Testis (tissue), 3 donors: ENCODE data around the gene EOMES. TPM values are rescaled to one million over a fixed set of nuclear protein-coding genes. Genes with fewer than 3 reads are reported as not detected.
A peak's percentile ranks its signal among the peaks of the same experiment; 100 is the strongest.

Experiments
- DNase-seq: peaks from one replicate; pipeline ENCODE4 v3.0.0-alpha.2; 2019
- H3K27ac ChIP-seq, 2 donors: fragments of 200-600 bp; sonication (generic); one replicate each; pipeline ENCODE4 v1.5.1; 2019
- H3K27me3 ChIP-seq: fragments of 200-600 bp; sonication (generic); one replicate; pipeline ENCODE4 v1.5.1; 2019
- H3K36me3 ChIP-seq: fragments of 200-600 bp; sonication (generic); one replicate; pipeline ENCODE4 v1.5.1; 2017; ENCODE audit warnings: low read depth; ENCODE audit errors: missing control alignments
- H3K4me1 ChIP-seq: fragments of 200-600 bp; sonication (generic); one replicate; pipeline ENCODE4 v1.5.1; 2019
- H3K4me3 ChIP-seq, 2 donors: fragments of 200-600 bp; sonication (generic); one replicate each; pipeline ENCODE4 v1.5.1; 2017 to 2019
- H3K9me3 ChIP-seq: fragments of 200-600 bp; sonication (generic); one replicate; pipeline ENCODE4 v1.5.1; 2017
- POLR2A ChIP-seq: fragments of 450-650 bp; IDR thresholded peaks from one replicate; pipeline ENCODE4 v1.6.1; 2017; ENCODE audit warnings: antibody characterized with exemption, mild to moderate bottlenecking, moderate library complexity
- WGBS, 2 donors: methylation state at CpG; one replicate each; pipeline ENCODE4 v1.1.5; 2018; 5-methylcytosine and 5-hydroxymethylcytosine counted together
- intact Hi-C: fragments of 100-400 bp; cut with DNase I; formaldehyde crosslinking; loops from one replicate; pipeline ENCODE4 v1.15.1; 2023; ENCODE audit warnings: low total_unique reads
- polyA plus RNA-seq: library from polyadenylated mRNA; stranded (reverse); fragments of 350-450 nt; fragmentation: Illumina TruSeq; extraction: RNeasy Lipid Tissue Mini Kit (QIAGEN cat#74804); gene quantifications from one replicate; pipeline ENCODE4 v1.2.3, GENCODE V29; 2014; ENCODE audit warnings: low read depth, low replicate concordance; ENCODE audit not compliant: insufficient read depth
- total RNA-seq, 2 donors: library from RNA; depleted of rRNA; stranded (reverse); fragments of >200 nt; gene quantifications; one replicate each; pipeline ENCODE4 v1.2.3, GENCODE V29; 2016
- TF ChIP-seq, protein P1 (sequence below), 3 experiments: fragments of 450-650 bp in 2 of 3; fragments of 200-600 bp in 1 of 3; sonication (generic) in 1 of 3; IDR thresholded peaks; one replicate each; pipeline ENCODE4 v1.5.1; 2016 to 2019; ENCODE audit warnings: antibody characterized with exemption in 3 of 3, mild to moderate bottlenecking in 2 of 3, moderate library complexity in 1 of 3

Gene EOMES
- total and polyA plus RNA-seq, 3 donors from 2014 or later, result 0.71 to 0.93 (median 0.84) TPM

- no peaks in the 10 kb centered on the region for H3K27me3 ChIP-seq
- DNase-seq, result no peak
- 14 to 18% methylated on average over 6 of the region's 6 CpGs for WGBS, 2 donors
- intact Hi-C loops, result no loop called here
- no peaks in the 10 kb centered on the region for H3K36me3 ChIP-seq
- TF ChIP-seq, protein P1, sequence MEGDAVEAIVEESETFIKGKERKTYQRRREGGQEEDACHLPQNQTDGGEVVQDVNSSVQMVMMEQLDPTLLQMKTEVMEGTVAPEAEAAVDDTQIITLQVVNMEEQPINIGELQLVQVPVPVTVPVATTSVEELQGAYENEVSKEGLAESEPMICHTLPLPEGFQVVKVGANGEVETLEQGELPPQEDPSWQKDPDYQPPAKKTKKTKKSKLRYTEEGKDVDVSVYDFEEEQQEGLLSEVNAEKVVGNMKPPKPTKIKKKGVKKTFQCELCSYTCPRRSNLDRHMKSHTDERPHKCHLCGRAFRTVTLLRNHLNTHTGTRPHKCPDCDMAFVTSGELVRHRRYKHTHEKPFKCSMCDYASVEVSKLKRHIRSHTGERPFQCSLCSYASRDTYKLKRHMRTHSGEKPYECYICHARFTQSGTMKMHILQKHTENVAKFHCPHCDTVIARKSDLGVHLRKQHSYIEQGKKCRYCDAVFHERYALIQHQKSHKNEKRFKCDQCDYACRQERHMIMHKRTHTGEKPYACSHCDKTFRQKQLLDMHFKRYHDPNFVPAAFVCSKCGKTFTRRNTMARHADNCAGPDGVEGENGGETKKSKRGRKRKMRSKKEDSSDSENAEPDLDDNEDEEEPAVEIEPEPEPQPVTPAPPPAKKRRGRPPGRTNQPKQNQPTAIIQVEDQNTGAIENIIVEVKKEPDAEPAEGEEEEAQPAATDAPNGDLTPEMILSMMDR (IDR thresholded peaks at IDR 0.05), result peak; percentile 47 to 79 (median 63)
- no peak for TF ChIP-seq POLR2A
- H3K4me1 ChIP-seq, result peaks cover 12% of the 10 kb centered on the region
- peak overlapping the region in 1 of 2 donors; percentile 76 for H3K27ac ChIP-seq
- no peaks in the 10 kb centered on the region for H3K9me3 ChIP-seq
- H3K4me3 ChIP-seq, result no peak overlapping the region
Observed at GRCh38 chr3:27681249-27681748, 40.8 kb downstream of the EOMES start.

- TF ChIP-seq POLR2A, result no peak
- TF ChIP-seq, protein P1 (IDR thresholded peaks at IDR 0.05), result no peak
- peaks cover 12% of the 10 kb centered on the region for H3K4me1 ChIP-seq
- H3K9me3 ChIP-seq, result no peaks in the 10 kb centered on the region
- H3K27me3 ChIP-seq, result no peaks in the 10 kb centered on the region
- intact Hi-C loops, result no loop called here
- no peak for DNase-seq
- peak overlapping the region; percentile 1 to 76 for H3K27ac ChIP-seq
- no peaks in the 10 kb centered on the region for H3K36me3 ChIP-seq
- WGBS, 2 donors, result 23 to 34% methylated on average over 5 of the region's 5 CpGs
- no peak overlapping the region for H3K4me3 ChIP-seq
Observed at GRCh38 chr3:27680517-27681246, 41.4 kb downstream of the EOMES start.

GRCh38 chr3:27679691-27680090 is 42.4 kb downstream of the EOMES start:
- no peaks in the 10 kb centered on the region for H3K36me3 ChIP-seq
- H3K9me3 ChIP-seq, result no peaks in the 10 kb centered on the region
- TF ChIP-seq, protein P1 (IDR thresholded peaks at IDR 0.05), result no peak
- no peak for TF ChIP-seq POLR2A
- peaks cover 12% of the 10 kb centered on the region for H3K4me1 ChIP-seq
- DNase-seq, result no peak
- H3K27me3 ChIP-seq, result no peaks in the 10 kb centered on the region
- WGBS, 2 donors, result 81 to 84% methylated on average over 1 of the region's 1 CpG
- H3K4me3 ChIP-seq, result no peak overlapping the region
- intact Hi-C loops, result no loop called here
- H3K27ac ChIP-seq, result peak overlapping the region in 1 of 2 donors; percentile 76

- no peak for DNase-seq
- H3K9me3 ChIP-seq, result no peaks in the 10 kb centered on the region
- no peak overlapping the region for H3K4me3 ChIP-seq
- H3K36me3 ChIP-seq, result no peaks in the 10 kb centered on the region
- TF ChIP-seq POLR2A, result no peak
- TF ChIP-seq, protein P1 (IDR thresholded peaks at IDR 0.05), result no peak
- no peak overlapping the region for H3K27ac ChIP-seq
- H3K4me1 ChIP-seq, result peaks cover 12% of the 10 kb centered on the region
- H3K27me3 ChIP-seq, result no peaks in the 10 kb centered on the region
- intact Hi-C loops, result no loop called here
Observed at GRCh38 chr3:27678234-27678633, 43.9 kb downstream of the EOMES start.

- Histone ChIP-seq H3K36me3 (no peaks in the 10 kb centered on the region), H3K27me3 (no peaks in the 10 kb centered on the region), H3K9me3 (no peaks in the 10 kb centered on the region), H3K4me1 (peaks cover 12% of the 10 kb centered on the region), H3K4me3 (no peak overlapping the region), H3K27ac (peak overlapping the region in 1 of 2 donors; percentile 57)
- 46 to 70% methylated on average over 3 of the region's 3 CpGs for WGBS, 2 donors
- intact Hi-C loops, result no loop called here
- TF ChIP-seq POLR2A, result no peak
- TF ChIP-seq, protein P1 (IDR thresholded peaks at IDR 0.05), result no peak
- DNase-seq, result peak; percentile 43
Observed at GRCh38 chr3:27677565-27677964, 44.6 kb downstream of the EOMES start.
